Thoracic aorta (tissue), 2 donors: ENCODE measurements around the gene KIF26B. TPM values are rescaled to one million over a fixed set of nuclear protein-coding genes. Genes with fewer than 3 reads are reported as not detected.
"Not testable (repeated sequence)": the region's sequence is repeated elsewhere in the genome, so short reads cannot be mapped to it uniquely, and the experiment has no call there.

Source experiments
- ATAC-seq: fragments of 150-250 bp; one replicate; pipeline ENCODE4 v1.8.0; 2017; ENCODE audit warnings: low read depth; ENCODE audit not compliant: insufficient number of reproducible peaks, low FRiP score
- DNase-seq: peaks from one replicate; pipeline ENCODE4 v3.0.0-alpha.2; 2020; ENCODE audit warnings: low spot score
- H3K27ac ChIP-seq, 2 donors: fragments of 200-600 bp; sonication (generic); 1 replicate in 1 of 2; 2 replicates in 1 of 2; pipeline ENCODE4 v1.5.1; 2016; ENCODE audit warnings: mild to moderate bottlenecking in 2 of 2, moderate library complexity in 2 of 2
- H3K27me3 ChIP-seq: fragments of 200-600 bp; sonication (generic); replicated peaks from 2 replicates; pipeline ENCODE4 v1.6.0; 2016; ENCODE audit warnings: mild to moderate bottlenecking; ENCODE audit not compliant: insufficient read depth
- H3K36me3 ChIP-seq: fragments of 200-600 bp; sonication (generic); one replicate; pipeline ENCODE4 v1.5.1; 2016
- H3K4me1 ChIP-seq, 2 donors: fragments of 200-600 bp; sonication (generic); 1 replicate in 1 of 2; 2 replicates in 1 of 2; pipeline versions ENCODE4 v1.5.1 to v1.6.0; 2016; ENCODE audit warnings: low read depth in 2 of 2, mild to moderate bottlenecking in 1 of 2; ENCODE audit not compliant: control insufficient read depth in 1 of 2
- H3K4me3 ChIP-seq: fragments of 200-600 bp; sonication (generic); 2 replicates; pipeline ENCODE4 v1.5.1; 2016; ENCODE audit warnings: mild to moderate bottlenecking
- H3K9me3 ChIP-seq: fragments of 200-600 bp; sonication (generic); 2 replicates; pipeline ENCODE4 v1.5.1; 2016
- CTCF ChIP-seq: fragments of 200-600 bp; sonication (generic); IDR thresholded peaks from one replicate; pipeline ENCODE4 v1.5.1; 2019; ENCODE audit warnings: antibody characterized with exemption
- total RNA-seq, 2 donors: library from RNA; depleted of rRNA; stranded (reverse); fragments of >200 nt; gene quantifications; one replicate each; pipeline versions ENCODE4 v1.1.0 to v1.2.3, GENCODE V29; 2016

KIF26B gene
- total RNA-seq, 2 donors from 2014 or later: 0.14 to 0.41 TPM

GRCh38 chr1:245693941-245694752 is 539.4 kb downstream of the KIF26B start:
- Histone ChIP-seq H3K27ac (no peak overlapping the region), H3K4me1 (no peaks in the 10 kb centered on the region), H3K36me3 (no peaks in the 10 kb centered on the region), H3K4me3 (no peak overlapping the region), H3K9me3 (no peaks in the 10 kb centered on the region), H3K27me3 (no peaks in the 10 kb centered on the region)
- DNase-seq (no peak), ATAC-seq (no peak)
- no peak for TF ChIP-seq CTCF

- no peak overlapping the region for H3K27ac ChIP-seq
- H3K36me3 ChIP-seq: no peaks in the 10 kb centered on the region
- no peak for TF ChIP-seq CTCF
- no peaks in the 10 kb centered on the region for H3K9me3 ChIP-seq
- no peaks in the 10 kb centered on the region for H3K4me1 ChIP-seq
- no peak for DNase-seq
- no peak overlapping the region for H3K4me3 ChIP-seq
- no peaks in the 10 kb centered on the region for H3K27me3 ChIP-seq
- no peak for ATAC-seq
Observed at GRCh38 chr1:245694753-245695195, 540.0 kb downstream of the KIF26B start.

GRCh38 chr1:245695211-245695610 is 540.4 kb downstream of the KIF26B start:
- no peak overlapping the region for H3K27ac ChIP-seq
- H3K4me3 ChIP-seq: no peak overlapping the region
- no peaks in the 10 kb centered on the region for H3K36me3 ChIP-seq
- H3K4me1 ChIP-seq: no peaks in the 10 kb centered on the region
- ATAC-seq (no peak), DNase-seq (no peak)
- no peaks in the 10 kb centered on the region for H3K9me3 ChIP-seq
- TF ChIP-seq CTCF: no peak
- H3K27me3 ChIP-seq: no peaks in the 10 kb centered on the region

GRCh38 chr1:245695701-245696100 is 540.9 kb downstream of the KIF26B start:
- not testable (repeated sequence) for ATAC-seq, H3K27ac ChIP-seq, DNase-seq

GRCh38 chr1:245698116-245698515 is 543.3 kb downstream of the KIF26B start:
- DNase-seq (no peak), ATAC-seq (no peak)
- Histone ChIP-seq H3K27ac (no peak overlapping the region), H3K9me3 (no peaks in the 10 kb centered on the region), H3K4me3 (no peak overlapping the region), H3K36me3 (no peaks in the 10 kb centered on the region), H3K4me1 (no peaks in the 10 kb centered on the region), H3K27me3 (no peaks in the 10 kb centered on the region)
- TF ChIP-seq CTCF: no peak

More at GRCh38 chr1:245695701-245696100, 540.9 kb downstream of the KIF26B start:
- H3K4me1 ChIP-seq, H3K9me3 ChIP-seq, H3K27me3 ChIP-seq, H3K36me3 ChIP-seq, H3K4me3 ChIP-seq: not testable (repeated sequence)
